ENCODE data around the gene INO80B.

INO80B gene

GRCh38 chr2:74502147-74502719, 47.3 kb downstream of the INO80B start:
- DNase-seq (ENCODE audit: low read depth), result no peak

GRCh38 chr2:74502720-74503505, 48.0 kb downstream of the INO80B start:
- DNase-seq (ENCODE audit: low read depth), result peak; percentile 92

- DNase-seq (ENCODE audit: low read depth), result peak; percentile 52
Measured at GRCh38 chr2:74503506-74504475, 48.9 kb downstream of the INO80B start.

GRCh38 chr2:74504591-74504990, 49.7 kb downstream of the INO80B start:
- no peak for DNase-seq (ENCODE audit: low read depth)

- DNase-seq (ENCODE audit: low read depth), result no peak
Measured at GRCh38 chr2:74505448-74506246, 50.8 kb downstream of the INO80B start.

GRCh38 chr2:74507145-74507925, 52.4 kb downstream of the INO80B start, which contains the start of gene PCGF1:
TSS of gene PCGF1 (minus strand) at chr2:74507695. CDS start at chr2:74507668, 27 bp downstream.
- peak; percentile 99 for DNase-seq (ENCODE audit: low read depth)
